ENCODE measurements around the gene STX7.

Gene STX7

DNA sequence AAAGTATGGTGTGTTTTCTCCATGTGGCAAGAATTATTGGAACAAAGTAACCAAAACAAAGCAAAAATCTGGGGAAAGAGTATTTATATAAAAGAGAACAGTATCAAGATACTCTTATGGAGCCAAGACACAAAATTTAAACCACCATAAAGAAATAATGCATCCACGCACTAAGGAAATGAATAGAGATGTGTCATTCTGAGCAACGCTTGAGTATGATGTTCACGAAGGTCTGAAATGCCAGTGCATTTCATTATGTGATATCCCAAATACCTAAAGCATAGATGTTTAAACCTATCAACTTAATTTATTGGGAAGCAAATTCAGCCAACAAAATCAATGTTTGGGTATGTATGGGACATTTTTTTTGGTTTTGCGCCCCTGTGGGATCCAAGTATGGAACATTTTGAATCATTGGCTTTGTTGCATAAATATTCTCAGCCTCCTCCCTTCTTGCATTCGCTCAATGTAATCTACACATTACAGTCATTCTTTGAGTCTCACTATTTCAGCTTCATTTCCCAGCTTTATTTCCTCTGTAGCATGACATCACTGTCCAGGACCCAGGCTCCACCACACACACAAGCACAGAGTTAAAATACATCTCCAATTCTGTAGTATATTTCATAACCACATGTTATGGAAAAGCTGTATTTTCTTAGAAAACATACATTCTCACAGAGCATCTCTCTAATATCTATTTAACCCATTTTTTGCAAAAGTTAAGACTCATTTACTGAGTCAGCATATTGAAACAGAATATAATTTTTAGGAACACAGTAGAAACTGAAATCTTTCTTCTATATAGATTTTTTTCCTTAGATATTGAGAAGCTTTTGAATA is 100.0 kb downstream of the STX7 start:
- no peak for DNase-seq

DNA sequence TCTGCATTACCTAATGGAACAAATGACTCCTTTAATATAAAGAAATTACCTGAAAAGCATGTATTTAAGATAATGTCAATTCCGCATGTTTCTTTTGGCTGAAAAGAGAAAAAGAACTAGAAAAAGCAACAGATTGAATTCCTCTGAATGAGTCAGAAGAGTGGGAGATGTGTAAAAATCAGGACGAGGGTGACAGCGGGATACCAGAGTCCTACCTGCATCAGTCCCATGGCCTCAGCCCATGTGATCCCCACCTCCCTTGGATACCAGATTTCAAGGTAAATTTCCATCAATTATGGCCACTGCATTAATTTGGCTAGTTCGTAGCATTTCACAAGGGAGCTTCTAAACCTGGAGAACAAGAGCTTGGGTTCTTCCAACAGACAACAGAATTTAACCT is 101.6 kb downstream of the STX7 start:
- no peak for DNase-seq

DNA sequence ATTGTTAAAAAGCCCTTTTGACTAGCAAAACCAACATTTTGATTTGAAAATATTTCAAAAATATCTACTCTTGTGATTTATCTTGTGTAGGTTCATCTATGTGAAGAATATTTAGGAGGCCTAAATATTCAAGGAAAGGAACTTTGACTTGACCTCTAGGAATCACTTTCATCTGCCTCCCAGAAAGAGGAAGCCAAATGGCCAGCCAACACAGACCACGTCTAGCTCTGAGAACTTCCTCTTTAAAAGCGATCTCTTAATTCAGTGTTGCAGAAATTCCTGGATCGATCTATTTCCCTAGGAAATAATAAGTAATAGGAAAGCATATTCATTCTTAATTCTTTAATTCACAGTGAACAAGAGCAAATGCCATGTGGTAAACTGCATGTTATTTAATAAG is 102.1 kb downstream of the STX7 start:
- DNase-seq: no peak

DNA sequence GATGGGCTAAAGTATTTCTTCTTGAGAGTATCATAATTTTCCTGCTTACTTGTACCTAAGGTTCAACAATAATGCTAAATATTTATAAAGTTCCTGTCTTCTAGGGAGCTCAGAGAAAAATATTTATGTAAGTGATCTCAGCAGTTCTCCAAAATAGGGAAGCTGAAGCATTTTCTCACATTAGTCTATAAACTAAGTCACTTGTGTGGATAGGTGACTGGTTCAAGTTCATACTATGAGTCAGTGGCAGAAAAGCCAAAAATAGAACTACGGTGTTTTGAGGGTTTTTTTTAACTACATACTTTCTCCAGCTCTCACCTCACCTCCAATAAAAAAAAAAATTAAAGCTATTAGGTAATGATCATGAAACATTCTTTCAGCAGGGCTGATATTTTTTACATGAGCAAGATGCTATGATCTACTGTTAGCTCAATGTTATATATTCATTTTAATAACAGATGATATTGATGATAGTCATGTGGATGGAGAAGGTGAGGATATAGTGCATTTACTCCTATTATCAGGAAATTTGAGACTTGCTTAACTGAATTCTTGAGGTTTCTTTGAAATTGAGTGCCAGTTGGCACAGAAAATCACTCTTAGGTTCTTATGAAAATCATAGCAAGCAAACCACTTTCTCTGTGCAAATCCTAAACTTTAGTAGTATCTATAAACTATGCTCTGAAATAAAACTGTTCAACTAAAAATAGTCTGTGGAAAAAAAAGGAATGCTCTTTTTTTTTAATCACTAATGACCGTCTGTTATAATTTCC is 107.6 kb downstream of the STX7 start:
- DNase-seq: no peak

DNA sequence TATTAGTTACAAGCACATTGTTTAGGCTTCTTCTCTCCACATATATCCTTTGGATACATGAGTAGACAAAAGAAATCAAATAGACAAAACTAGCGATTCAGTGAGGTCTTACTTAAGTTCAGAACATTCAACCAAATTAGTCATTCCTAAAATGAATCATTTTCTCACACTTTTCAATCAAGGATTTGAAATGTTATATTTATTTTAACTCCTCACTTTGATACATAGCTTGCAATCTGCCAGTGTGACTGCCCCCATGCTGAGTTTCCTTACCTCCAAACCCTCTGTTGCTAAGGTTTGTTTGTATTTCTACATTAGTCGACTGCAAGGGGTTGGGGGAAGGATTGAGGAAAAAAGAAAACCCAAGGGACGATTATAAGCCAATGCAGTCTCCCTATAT is 108.2 kb downstream of the STX7 start:
- no peak for DNase-seq

DNA sequence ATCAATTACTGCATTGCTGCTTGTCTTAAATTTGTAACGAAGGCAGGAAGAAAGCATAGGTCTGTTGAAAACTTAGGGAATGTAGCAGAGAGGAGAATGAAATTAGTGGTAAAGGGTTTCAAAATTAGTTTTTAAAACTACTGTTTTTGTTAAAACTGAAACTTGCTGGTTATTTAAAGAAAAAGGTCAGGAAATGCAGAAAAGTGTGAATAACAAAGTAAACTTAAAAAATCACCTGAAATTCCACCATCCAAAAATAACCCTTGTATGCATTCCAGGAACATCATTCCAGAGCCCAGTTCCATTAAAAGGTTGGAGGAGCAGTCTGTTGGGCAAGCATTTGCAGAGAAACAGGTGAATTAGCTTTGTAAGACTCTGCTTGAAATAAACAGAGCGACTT is 108.6 kb downstream of the STX7 start:
- DNase-seq: no peak

DNA sequence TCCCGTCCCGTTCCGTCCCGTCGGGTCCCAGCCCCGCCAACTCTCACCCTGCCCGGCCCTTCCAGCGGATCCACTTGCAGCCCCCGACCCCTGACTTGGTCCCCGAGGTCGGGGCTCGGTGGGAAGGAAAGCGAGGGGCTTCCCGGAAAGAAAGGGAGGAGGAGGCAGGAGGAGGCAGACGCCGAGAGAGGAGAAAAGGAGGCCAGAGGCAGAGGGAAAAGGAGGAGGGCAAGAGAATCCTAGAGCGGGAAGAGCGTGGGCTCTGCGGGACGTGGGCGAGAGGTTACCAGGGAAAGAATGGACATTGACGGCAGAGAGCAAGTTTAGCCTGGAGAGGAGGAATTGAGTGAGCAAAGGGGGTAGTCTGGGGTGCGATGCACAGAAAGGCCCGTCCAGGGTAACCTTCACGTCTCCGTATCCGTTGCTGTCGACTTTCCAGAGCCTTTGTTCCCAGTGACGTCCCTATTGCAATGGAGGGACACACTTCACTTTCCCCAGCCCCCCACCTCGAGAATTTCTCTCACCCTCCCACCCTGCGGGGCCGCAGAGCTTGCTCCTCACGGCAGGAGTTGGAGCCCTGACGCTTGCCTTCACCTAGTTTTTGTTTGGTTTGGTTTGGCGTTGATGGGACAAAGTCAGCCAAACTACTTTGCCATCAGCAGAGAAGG is 111.2 kb downstream of the STX7 start:
- no peak for DNase-seq

DNA sequence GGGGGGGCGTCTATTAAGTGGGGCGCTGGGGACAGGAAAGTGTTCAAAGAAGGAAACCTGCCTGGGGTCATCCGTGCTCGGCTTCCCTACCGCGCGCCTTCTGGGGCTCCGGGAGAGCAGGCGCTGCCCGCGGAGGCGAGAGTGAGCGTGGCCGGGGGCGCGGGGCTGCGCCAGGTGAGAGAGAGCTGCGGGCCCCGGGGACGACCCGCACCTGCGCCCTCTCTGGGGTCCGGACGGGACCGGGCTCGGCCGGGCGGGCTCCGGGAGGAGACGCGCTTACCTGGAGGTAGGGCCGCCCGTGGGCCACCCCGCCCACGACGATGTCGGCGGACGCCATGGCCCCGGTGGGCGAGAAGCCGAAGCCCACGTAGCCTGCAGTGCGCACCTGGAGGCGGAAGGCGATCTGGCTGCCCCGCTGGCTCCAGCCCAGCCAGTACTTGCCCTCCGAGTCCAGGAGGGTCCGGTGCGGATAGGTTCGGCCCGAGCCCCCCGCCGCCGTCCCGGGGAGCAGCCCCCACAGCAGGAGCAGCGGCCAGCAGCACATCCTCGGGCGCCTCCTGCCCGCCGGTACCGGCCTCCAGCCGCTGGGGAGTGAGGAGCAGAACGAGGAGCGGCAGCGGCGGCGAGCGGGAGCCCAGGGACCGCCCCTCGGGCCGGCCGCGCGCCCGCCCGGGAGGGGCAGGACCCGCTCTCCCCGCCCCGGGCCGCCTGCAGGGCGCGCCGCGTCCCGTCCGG is 111.9 kb downstream of the STX7 start, which contains the start of gene MOXD1:
TSS of gene MOXD1 (minus strand) at position 593 of the 735 bp plus-strand sequence. CDS start at position 544, 49 bp downstream.
- no peak for DNase-seq

DNA sequence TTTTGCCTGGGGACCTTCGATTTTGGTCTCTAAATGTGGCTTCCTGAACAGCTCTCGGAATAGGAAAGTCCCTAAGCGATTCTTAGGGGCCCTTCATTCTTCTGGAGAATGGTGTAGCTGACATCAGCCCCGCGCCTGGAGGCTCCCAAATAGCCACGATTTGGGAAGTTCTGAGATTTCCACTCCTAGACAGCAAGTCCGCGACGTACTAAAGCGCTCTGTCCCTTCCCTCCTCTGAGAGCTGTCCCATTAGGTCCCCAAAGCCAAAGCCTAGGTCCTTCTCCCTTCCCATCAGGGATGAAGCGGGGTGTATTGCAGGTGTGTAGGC is 112.4 kb downstream of the STX7 start:
- no peak for DNase-seq

DNA sequence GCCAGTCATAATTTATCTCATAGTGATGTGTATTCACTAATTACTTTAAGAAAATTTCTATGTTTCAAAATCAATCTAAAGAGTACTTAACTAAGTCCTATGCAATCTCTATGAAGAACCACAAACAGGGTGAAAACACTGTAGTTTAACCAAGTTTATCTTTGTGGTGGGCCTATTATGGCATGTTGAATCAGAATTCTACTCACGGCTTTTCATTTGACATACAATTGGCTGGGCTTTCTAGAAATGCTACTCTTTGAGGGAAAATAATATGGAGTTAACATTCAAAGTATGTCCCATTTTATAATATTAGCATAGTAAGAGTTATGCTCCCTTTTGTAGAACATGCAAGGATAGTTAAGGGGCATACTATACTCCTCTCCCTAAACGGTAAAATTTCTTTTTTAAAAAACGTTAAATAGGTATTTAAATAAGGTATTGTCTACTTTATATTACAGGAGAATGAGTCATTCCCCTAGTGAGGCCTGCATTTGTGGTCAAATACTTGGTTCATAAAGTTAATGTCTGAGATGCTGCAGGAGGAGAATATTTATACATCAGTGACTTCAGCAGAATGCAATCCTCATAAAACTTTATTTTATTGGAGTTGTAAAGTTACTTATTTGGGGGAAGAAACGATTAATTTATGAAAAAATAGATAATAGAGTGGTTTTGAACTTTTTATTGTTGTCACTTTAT is 113.4 kb downstream of the STX7 start:
- DNase-seq: no peak
